HEK293 (cell line): Measurements from ENCODE around the gene ATP5ME.
A peak's percentile ranks its signal among the peaks of the same experiment; 100 is the strongest.

Source experiments
- CTCF ChIA-PET: fragments of 350-600 bp; formaldehyde crosslinking; extraction: SDS; loops from one replicate; lab custom pipeline; 2021; ENCODE audit warnings: antibody characterized with exemption; lab: Yijun Ruan, JAX
- POLR2A ChIA-PET: fragments of 300-600 bp; formaldehyde crosslinking; extraction: SDS; loops from one replicate; lab custom pipeline; 2020; ENCODE audit warnings: antibody characterized with exemption, inconsistent platforms; lab: Yijun Ruan, JAX
- H3K27ac ChIP-seq: fragments of 200-500 bp; sonication (Bioruptor generic); 2 replicates; pipeline ENCODE4 v1.5.1; 2014; ENCODE audit warnings: low read depth, low read length, control low read depth, inconsistent platforms; ENCODE audit errors: extremely low read depth
- H3K36me3 ChIP-seq, 2 experiments: fragments of 200-500 bp in 1 of 2; sonication (Bioruptor generic) in 1 of 2; 1 replicate in 1 of 2; 2 replicates in 1 of 2; pipeline ENCODE4 v1.5.1; 2014 to 2017; ENCODE audit warnings: inconsistent platforms in 2 of 2, low read length in 2 of 2; ENCODE audit not compliant: control insufficient read depth in 2 of 2, insufficient read depth in 1 of 2
- H3K4me1 ChIP-seq: fragments of 200-500 bp; sonication (Bioruptor generic); 2 replicates; pipeline ENCODE4 v1.5.1; 2014; ENCODE audit warnings: mild to moderate bottlenecking, low read length, inconsistent platforms; ENCODE audit not compliant: control insufficient read depth, insufficient read depth
- H3K4me3 ChIP-seq: 2 replicates; pipeline ENCODE4 v1.5.1; 2011; ENCODE audit warnings: low read depth, mild to moderate bottlenecking, control low read depth, low read length, moderate library complexity
- H3K9me3 ChIP-seq: fragments of 200-500 bp; sonication (Bioruptor generic); 2 replicates; pipeline ENCODE4 v1.5.1; 2014; ENCODE audit warnings: low read depth, low read length, inconsistent platforms; ENCODE audit not compliant: control insufficient read depth, insufficient read depth
- EGR2 ChIP-seq: fragments of 450-650 bp; formaldehyde crosslinking; IDR thresholded peaks from 2 replicates; pipeline ENCODE4 v1.5.1; 2016; ENCODE audit warnings: low read depth, missing biosample characterization, missing genetic modification characterization
- ELK4 ChIP-seq: IDR thresholded peaks from 2 replicates; pipeline ENCODE4 v1.6.1; 2011; ENCODE audit warnings: mild to moderate bottlenecking, low read depth, low read length, borderline replicate concordance
- GLIS1 ChIP-seq: fragments of 450-650 bp; formaldehyde crosslinking; IDR thresholded peaks from 2 replicates; pipeline ENCODE4 v1.5.1; 2016; ENCODE audit warnings: missing biosample characterization, missing genetic modification characterization
- GLIS2 ChIP-seq: fragments of 450-650 bp; formaldehyde crosslinking; IDR thresholded peaks from 2 replicates; pipeline ENCODE4 v1.5.1; 2016; ENCODE audit warnings: missing biosample characterization, missing genetic modification characterization
- HOXD13 ChIP-seq: sonication (generic); formaldehyde crosslinking; IDR thresholded peaks from 2 replicates; pipeline ENCODE4 v1.8.0; 2022; ENCODE audit warnings: missing genetic modification reagents, borderline replicate concordance
- IKZF3 ChIP-seq: fragments of 450-650 bp; IDR thresholded peaks from 2 replicates; pipeline ENCODE4 v1.5.0; 2018; ENCODE audit warnings: missing biosample characterization, mild to moderate bottlenecking, missing genetic modification characterization, moderate library complexity
- PRDM10 ChIP-seq: fragments of 450-650 bp; formaldehyde crosslinking; IDR thresholded peaks from 2 replicates; pipeline ENCODE4 v1.5.1; 2016; ENCODE audit warnings: missing biosample characterization, missing genetic modification characterization
- PRDM2 ChIP-seq: fragments of 450-650 bp; formaldehyde crosslinking; IDR thresholded peaks from 2 replicates; pipeline ENCODE4 v1.5.1; 2016; ENCODE audit warnings: missing biosample characterization, missing genetic modification characterization, borderline replicate concordance
- SCRT2 ChIP-seq: fragments of 450-650 bp; formaldehyde crosslinking; IDR thresholded peaks from 2 replicates; pipeline ENCODE4 v1.5.1; 2016; ENCODE audit warnings: missing biosample characterization, missing genetic modification characterization
- SP3 ChIP-seq: fragments of 450-650 bp; formaldehyde crosslinking; IDR thresholded peaks from 2 replicates; pipeline ENCODE4 v1.5.1; 2016; ENCODE audit warnings: missing biosample characterization, missing genetic modification characterization
- TCF7L2 ChIP-seq: IDR thresholded peaks from 2 replicates; pipeline ENCODE4 v1.6.1; 2011; ENCODE audit warnings: low read depth, mild to moderate bottlenecking, inconsistent platforms, low read length, moderate library complexity, borderline replicate concordance
- TRIM28 ChIP-seq: IDR thresholded peaks from 2 replicates; pipeline ENCODE4 v1.6.1; 2011; ENCODE audit warnings: low read length, control low read depth, borderline replicate concordance
- YY2 ChIP-seq: fragments of 450-650 bp; formaldehyde crosslinking; IDR thresholded peaks from 2 replicates; pipeline ENCODE4 v1.5.1; 2016; ENCODE audit warnings: missing biosample characterization, missing genetic modification characterization
- ZBTB48 ChIP-seq: fragments of 450-650 bp; formaldehyde crosslinking; IDR thresholded peaks from 2 replicates; pipeline ENCODE4 v1.5.1; 2016; ENCODE audit warnings: missing biosample characterization, missing genetic modification characterization
- ZBTB7A ChIP-seq: fragments of 450-650 bp; formaldehyde crosslinking; IDR thresholded peaks from 2 replicates; pipeline ENCODE4 v1.5.1; 2016; ENCODE audit warnings: low read depth, missing biosample characterization, missing genetic modification characterization
- ZNF324 ChIP-seq: fragments of 450-650 bp; formaldehyde crosslinking; IDR thresholded peaks from 2 replicates; pipeline ENCODE4 v1.5.1; 2016; ENCODE audit warnings: missing biosample characterization, missing genetic modification characterization
- ZNF37A ChIP-seq: fragments of 450-650 bp; IDR thresholded peaks from 2 replicates; pipeline ENCODE4 v1.5.1; 2018; ENCODE audit warnings: missing biosample characterization, missing genetic modification characterization
- ZNF426 ChIP-seq: fragments of 450-650 bp; formaldehyde crosslinking; IDR thresholded peaks from 2 replicates; pipeline ENCODE4 v1.5.1; 2017; ENCODE audit warnings: missing biosample characterization, missing genetic modification characterization, mild to moderate bottlenecking, inconsistent platforms, moderate library complexity
- ZNF521 ChIP-seq: fragments of 450-650 bp; formaldehyde crosslinking; IDR thresholded peaks from 2 replicates; pipeline ENCODE4 v1.5.1; 2017; ENCODE audit warnings: missing biosample characterization, mild to moderate bottlenecking, missing genetic modification characterization
- ZNF549 ChIP-seq: fragments of 450-650 bp; IDR thresholded peaks from 2 replicates; pipeline ENCODE4 v1.5.1; 2018; ENCODE audit warnings: missing biosample characterization, missing genetic modification characterization, mild to moderate bottlenecking, inconsistent platforms, moderate library complexity
- ZNF626 ChIP-seq: fragments of 450-650 bp; sonication (Bioruptor Pico); formaldehyde crosslinking; IDR thresholded peaks from 2 replicates; pipeline ENCODE4 v1.5.1; 2018; ENCODE audit warnings: missing biosample characterization, missing genetic modification characterization, inconsistent platforms
- ZNF76 ChIP-seq: fragments of 450-650 bp; formaldehyde crosslinking; IDR thresholded peaks from 2 replicates; pipeline ENCODE4; 2016; ENCODE audit warnings: low read depth, missing biosample characterization, missing genetic modification characterization, borderline replicate concordance
- ZNF768 ChIP-seq: fragments of 450-650 bp; formaldehyde crosslinking; IDR thresholded peaks from 2 replicates; pipeline ENCODE4 v1.5.1; 2018; ENCODE audit warnings: missing biosample characterization, mild to moderate bottlenecking, missing genetic modification characterization
- ZNF830 ChIP-seq: fragments of 450-650 bp; IDR thresholded peaks from 2 replicates; pipeline ENCODE4 v1.5.0; 2018; ENCODE audit warnings: missing biosample characterization, missing genetic modification characterization, low read depth, mild to moderate bottlenecking, moderate library complexity

The ATP5ME gene

GRCh38 chr4:676871-677235 is 2.8 kb upstream of the ATP5ME start:
- peaks cover 0 to 21% of the 10 kb centered on the region in 2 experiments; a peak in 2 of 3 replicates for H3K36me3 ChIP-seq
- no peak for TF ChIP-seq IKZF3 (tag by site-specific recombination)
- TF ChIP-seq ZNF626 (tag by site-specific recombination), result no peak
- no peak for TF ChIP-seq PRDM2
- no peak for TF ChIP-seq ELK4
- TF ChIP-seq, all 188 proteins: peak for 0
- H3K9me3 ChIP-seq, result no peaks in the 10 kb centered on the region
- H3K27ac ChIP-seq, result no peak overlapping the region
- peaks cover 3% of the 10 kb centered on the region for H3K4me1 ChIP-seq
- ChIA-PET CTCF (no interaction called here), POLR2A (no interaction called here)
- no peak overlapping the region for H3K4me3 ChIP-seq

- Histone ChIP-seq H3K4me3 (no peak overlapping the region), H3K27ac (no peak overlapping the region), H3K36me3 (peaks cover 0 to 28% of the 10 kb centered on the region in 2 experiments; a peak in 2 of 3 replicates), H3K9me3 (no peaks in the 10 kb centered on the region), H3K4me1 (peaks cover 3% of the 10 kb centered on the region)
- ChIA-PET CTCF (interaction anchor here (2.4 kb wide), 1 partner anchor 8 kb away, joined by 6 read pairs; no protein-coding TSS in a partner anchor), POLR2A (interaction anchor here (1.1 kb wide), 1 partner anchor 11 kb away, joined by 3 read pairs; no protein-coding TSS in a partner anchor)
- no peak for TF ChIP-seq TRIM28
- TF ChIP-seq ZNF768 (tag by site-specific recombination), result no peak
- no peak for TF ChIP-seq ZNF426 (tag by site-specific recombination)
- peak; percentile 26; the same call in 1 of the 2 replicates for TF ChIP-seq SCRT2 (tag by site-specific recombination)
- peak; percentile 41 for TF ChIP-seq PRDM10 (tag by site-specific recombination)
- no peak for TF ChIP-seq ZNF76
- TF ChIP-seq GLIS1, result peak; percentile 95
- TF ChIP-seq ZNF521 (tag by site-specific recombination), result no peak
- peak; percentile 40; the same call in 1 of the 2 replicates for TF ChIP-seq GLIS2 (tag by site-specific recombination)
- TF ChIP-seq SP3 (tag by site-specific recombination), result no peak
- TF ChIP-seq HOXD13 (CRISPR knock-in tag), result no peak
- peak; percentile 21; the same call in 1 of the 2 replicates for TF ChIP-seq EGR2 (tag by site-specific recombination)
- no peak for TF ChIP-seq ZBTB48 (tag by site-specific recombination)
- no peak for TF ChIP-seq YY2 (tag by site-specific recombination)
- no peak for TF ChIP-seq ZNF324 (tag by site-specific recombination)
- TF ChIP-seq ZBTB7A (tag by site-specific recombination), result no peak
- no peak for TF ChIP-seq TCF7L2
- TF ChIP-seq ZNF37A (tag by site-specific recombination), result no peak
- TF ChIP-seq ZNF549 (tag by site-specific recombination), result no peak
- TF ChIP-seq ZNF830, result no peak
These were observed 2.1 kb upstream of the ATP5ME start for GRCh38 chr4:675980-676870.
